HEK293T (cell line): Measurements from ENCODE around the gene PCNX3.

Experiments used
- ARNT ChIP-seq: fragments of 450-650 bp; IDR thresholded peaks from 2 replicates; pipeline ENCODE4 v1.6.1; 2017; ENCODE audit warnings: mild to moderate bottlenecking
- BHLHE40 ChIP-seq: fragments of 450-650 bp; IDR thresholded peaks from 2 replicates; pipeline ENCODE4 v1.6.1; 2016; ENCODE audit warnings: mild to moderate bottlenecking, moderate library complexity, borderline replicate concordance
- FOXA1 ChIP-seq: fragments of 450-650 bp; IDR thresholded peaks from 2 replicates; pipeline ENCODE4 v1.6.1; 2016; ENCODE audit warnings: mild to moderate bottlenecking
- FOXK2 ChIP-seq: fragments of 450-650 bp; IDR thresholded peaks from 2 replicates; pipeline ENCODE4 v1.6.1; 2016; ENCODE audit warnings: mild to moderate bottlenecking
- FOXM1 ChIP-seq: fragments of 450-650 bp; IDR thresholded peaks from 2 replicates; pipeline ENCODE4 v1.6.1; 2017; ENCODE audit warnings: mild to moderate bottlenecking, borderline replicate concordance
- SP1 ChIP-seq: fragments of 450-650 bp; IDR thresholded peaks from 2 replicates; pipeline ENCODE4 v1.6.1; 2017
- SUZ12 ChIP-seq: fragments of 450-650 bp; IDR thresholded peaks from 2 replicates; pipeline ENCODE4 v1.6.1; 2016; ENCODE audit warnings: mild to moderate bottlenecking
- TARDBP ChIP-seq: fragments of 450-650 bp; IDR thresholded peaks from 2 replicates; pipeline ENCODE4 v1.6.1; 2016

GRCh38 chr11:65649656-65650546, 34.3 kb downstream of the PCNX3 start:
- TF ChIP-seq FOXM1, result no peak
- no peak for TF ChIP-seq FOXK2
- TF ChIP-seq BHLHE40, result no peak
- TF ChIP-seq SUZ12, result no peak
- TF ChIP-seq TARDBP, result no peak
- no peak for TF ChIP-seq ARNT
- TF ChIP-seq SP1, result no peak
- no peak for TF ChIP-seq FOXA1
